ENCODE results near the gene INPP4B. TPM values are rescaled to one million over a fixed set of nuclear protein-coding genes. Genes with fewer than 3 reads are reported as not detected.

The INPP4B gene
- total and polyA plus RNA-seq, 2 donors (not counting 1 experiment from before 2014, with no cell fraction given) = 19.7 to 22.2 TPM

DNA sequence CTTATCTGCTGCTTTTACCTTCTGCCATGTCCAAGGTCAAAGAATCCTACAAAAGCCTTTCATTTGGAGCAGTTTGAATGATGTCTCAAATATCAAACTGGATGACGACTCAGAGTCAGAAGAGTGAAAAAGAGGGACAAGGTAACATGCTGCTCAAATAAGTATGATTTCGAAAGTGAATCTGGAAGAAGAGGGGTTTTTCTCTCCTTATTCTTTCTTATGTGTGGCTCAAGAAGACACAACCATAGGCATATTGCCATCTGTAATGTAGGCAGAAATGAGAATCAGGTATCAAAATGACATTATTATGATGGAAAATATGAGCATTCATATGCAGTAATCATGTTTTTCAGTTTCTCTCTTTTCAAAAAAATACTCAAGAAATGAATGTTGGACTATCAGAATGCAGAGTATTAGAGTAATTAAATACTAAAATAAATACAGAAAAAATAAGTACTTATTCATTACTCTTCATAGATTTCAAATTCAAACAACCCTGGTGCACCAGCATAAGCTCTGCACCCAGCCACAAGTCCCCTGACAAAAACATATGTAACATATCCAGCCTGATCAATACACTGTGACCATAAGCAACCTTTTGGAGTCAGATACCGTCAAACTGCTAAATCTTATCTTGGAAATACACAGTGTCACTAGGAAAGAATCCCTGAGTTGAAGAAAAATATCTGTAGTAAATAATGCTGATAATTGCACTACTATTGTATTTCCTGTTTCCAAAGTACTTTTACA lies 468.6 kb downstream of the INPP4B start:
- TF ChIP-seq CTCF (conservative IDR thresholded peaks at IDR 0.05 in 1 of 2, IDR thresholded peaks at IDR 0.05 in 1 of 2; ENCODE audit: low read depth in 1 of 2, low read length in 2 of 2) (no peak), EZH2 (IDR thresholded peaks at IDR 0.05; ENCODE audit: low read length, missing control alignments) (no peak)
- Histone ChIP-seq H3K27ac (ENCODE audit: insufficient read depth, low read length) (no peak overlapping the region), H3K36me3 (ENCODE audit: control insufficient read depth, insufficient read depth, low read length) (no peaks in the 10 kb centered on the region), H3K4me1 (ENCODE audit: control insufficient read depth, extremely low read depth, insufficient read depth, low read length) (peaks cover 23% of the 10 kb centered on the region), H3K9me3 (ENCODE audit: control insufficient read depth, insufficient read depth, low read depth, low read length) (no peaks in the 10 kb centered on the region), H3K4me2 (ENCODE audit: extremely low read depth, insufficient read depth, low read length) (no peak overlapping the region), H4K20me1 (ENCODE audit: control insufficient read depth, extremely low read depth, insufficient read depth, low read length) (no peaks in the 10 kb centered on the region), H3K4me3 (replicated peaks in 1 of 4; ENCODE audit: control extremely low read depth in 1 of 4, insufficient read depth in 1 of 4, low read depth in 3 of 4, low read length in 4 of 4) (no peak overlapping the region), H3K27me3 (ENCODE audit: control insufficient read depth, insufficient read depth, low read length) (no peaks in the 10 kb centered on the region), H3K9ac (ENCODE audit: insufficient read depth, low read length) (no peak overlapping the region), H3K79me2 (ENCODE audit: control insufficient read depth, insufficient read depth, low read length) (no peaks in the 10 kb centered on the region), H2AFZ (ENCODE audit: low read length) (no peak overlapping the region)
- DNase-seq (ENCODE audit: low read depth in 2 of 2) = no peak

GRCh38 chr4:142376204-142376603 lies 469.9 kb downstream of the INPP4B start:
- peaks cover 24% of the 10 kb centered on the region for H3K4me1 ChIP-seq (ENCODE audit: control insufficient read depth, extremely low read depth, insufficient read depth, low read length)

GRCh38 chr4:142373610-142374009 lies 472.5 kb downstream of the INPP4B start:
- H3K79me2 ChIP-seq (ENCODE audit: control insufficient read depth, insufficient read depth, low read length) = no peaks in the 10 kb centered on the region
- peak; percentile 49 to 88 for DNase-seq (ENCODE audit: low read depth in 2 of 2)
- no peaks in the 10 kb centered on the region for H4K20me1 ChIP-seq (ENCODE audit: control insufficient read depth, extremely low read depth, insufficient read depth, low read length)
- H3K36me3 ChIP-seq (ENCODE audit: control insufficient read depth, insufficient read depth, low read length) = no peaks in the 10 kb centered on the region
- no peak overlapping the region for H3K4me2 ChIP-seq (ENCODE audit: extremely low read depth, insufficient read depth, low read length)
- TF ChIP-seq CTCF (conservative IDR thresholded peaks at IDR 0.05 in 1 of 2, IDR thresholded peaks at IDR 0.05 in 1 of 2; ENCODE audit: low read depth in 1 of 2, low read length in 2 of 2) (no peak), EZH2 (IDR thresholded peaks at IDR 0.05; ENCODE audit: low read length, missing control alignments) (no peak)
- H3K9ac ChIP-seq (ENCODE audit: insufficient read depth, low read length) = no peak overlapping the region
- H3K9me3 ChIP-seq (ENCODE audit: control insufficient read depth, insufficient read depth, low read depth, low read length) = no peaks in the 10 kb centered on the region
- no peak overlapping the region for H3K27ac ChIP-seq (ENCODE audit: insufficient read depth, low read length)
- H2AFZ ChIP-seq (ENCODE audit: low read length) = no peak overlapping the region
- H3K4me1 ChIP-seq (ENCODE audit: control insufficient read depth, extremely low read depth, insufficient read depth, low read length) = peaks cover 17% of the 10 kb centered on the region
- no peak overlapping the region for H3K4me3 ChIP-seq (replicated peaks in 1 of 4; ENCODE audit: control extremely low read depth in 1 of 4, insufficient read depth in 1 of 4, low read depth in 3 of 4, low read length in 4 of 4)
- H3K27me3 ChIP-seq (ENCODE audit: control insufficient read depth, insufficient read depth, low read length) = no peaks in the 10 kb centered on the region

More at GRCh38 chr4:142376204-142376603, 469.9 kb downstream of the INPP4B start:
- no peak overlapping the region for H2AFZ ChIP-seq (ENCODE audit: low read length)
- no peak overlapping the region for H3K9ac ChIP-seq (ENCODE audit: insufficient read depth, low read length)
- no peaks in the 10 kb centered on the region for H4K20me1 ChIP-seq (ENCODE audit: control insufficient read depth, extremely low read depth, insufficient read depth, low read length)
- H3K27me3 ChIP-seq (ENCODE audit: control insufficient read depth, insufficient read depth, low read length) = no peaks in the 10 kb centered on the region
- H3K9me3 ChIP-seq (ENCODE audit: control insufficient read depth, insufficient read depth, low read depth, low read length) = no peaks in the 10 kb centered on the region
- no peak for TF ChIP-seq CTCF (conservative IDR thresholded peaks at IDR 0.05 in 1 of 2, IDR thresholded peaks at IDR 0.05 in 1 of 2; ENCODE audit: low read depth in 1 of 2, low read length in 2 of 2)
- no peak for TF ChIP-seq EZH2 (IDR thresholded peaks at IDR 0.05; ENCODE audit: low read length, missing control alignments)
- no peak overlapping the region for H3K27ac ChIP-seq (ENCODE audit: insufficient read depth, low read length)
- H3K4me2 ChIP-seq (ENCODE audit: extremely low read depth, insufficient read depth, low read length) = no peak overlapping the region
- H3K4me3 ChIP-seq (replicated peaks in 1 of 4; ENCODE audit: control extremely low read depth in 1 of 4, insufficient read depth in 1 of 4, low read depth in 3 of 4, low read length in 4 of 4) = no peak overlapping the region
- DNase-seq (ENCODE audit: low read depth in 2 of 2) = no peak
- no peaks in the 10 kb centered on the region for H3K36me3 ChIP-seq (ENCODE audit: control insufficient read depth, insufficient read depth, low read length)
- no peaks in the 10 kb centered on the region for H3K79me2 ChIP-seq (ENCODE audit: control insufficient read depth, insufficient read depth, low read length)

Measured in fibroblast of lung (primary cell).